NT2/D1 (cell line): Measurements from ENCODE around the gene ACTR5.

ENCODE experiments used
- SUZ12 ChIP-seq: IDR thresholded peaks from 2 replicates; pipeline ENCODE4 v1.6.1; 2011; ENCODE audit not compliant: insufficient read length, insufficient read depth; ENCODE audit errors: extremely low read depth
- YY1 ChIP-seq: IDR thresholded peaks from 2 replicates; pipeline ENCODE4 v1.6.1; 2011; ENCODE audit not compliant: insufficient read length, insufficient read depth
- ZNF274 ChIP-seq: IDR thresholded peaks from 2 replicates; pipeline ENCODE4 v1.6.1; 2011; ENCODE audit warnings: mild to moderate bottlenecking, low read depth, low read length

DNA sequence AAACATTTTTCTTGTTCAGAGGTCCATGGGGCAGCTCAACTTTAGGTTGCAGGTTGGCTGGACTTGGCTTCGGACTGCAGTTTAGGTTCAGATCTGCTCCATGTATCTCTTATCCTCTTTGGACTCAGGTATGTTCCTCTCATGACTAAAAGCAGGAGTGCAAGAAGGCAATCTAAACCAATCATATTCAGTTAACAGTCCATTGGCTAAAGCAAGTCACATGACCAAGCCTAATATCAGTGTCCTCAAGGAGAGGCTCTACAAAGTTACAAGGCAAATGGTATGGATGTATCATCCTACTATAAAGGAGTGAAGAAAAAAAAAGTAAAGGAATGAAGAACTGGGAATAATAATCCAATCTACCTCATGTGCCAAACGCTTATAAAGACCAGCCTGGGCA is 2.5 kb upstream of the ACTR5 start:
- no peak for TF ChIP-seq ZNF274
- no peak for TF ChIP-seq SUZ12
- TF ChIP-seq YY1, result no peak
